OCI-LY1 (cell line): ENCODE results near the gene MIS18A.

Source experiments
- EZH2 ChIP-seq: fragments of 200-600 bp; sonication (generic), shearing (Covaris generic); IDR thresholded peaks from 2 replicates; pipeline ENCODE4 v1.8.0; 2017; ENCODE audit warnings: borderline replicate concordance, mixed run types, mild to moderate bottlenecking, antibody characterized with exemption, low read length, moderate library complexity, mixed read lengths
- TF ChIP-seq, protein P1 (sequence below): fragments of 200-600 bp; sonication (generic), shearing (Covaris generic); IDR thresholded peaks from 2 replicates; pipeline ENCODE4 v1.5.1; 2017; ENCODE audit warnings: mild to moderate bottlenecking, antibody characterized with exemption, low read length, moderate library complexity, mixed read lengths

- TF ChIP-seq, protein P1, sequence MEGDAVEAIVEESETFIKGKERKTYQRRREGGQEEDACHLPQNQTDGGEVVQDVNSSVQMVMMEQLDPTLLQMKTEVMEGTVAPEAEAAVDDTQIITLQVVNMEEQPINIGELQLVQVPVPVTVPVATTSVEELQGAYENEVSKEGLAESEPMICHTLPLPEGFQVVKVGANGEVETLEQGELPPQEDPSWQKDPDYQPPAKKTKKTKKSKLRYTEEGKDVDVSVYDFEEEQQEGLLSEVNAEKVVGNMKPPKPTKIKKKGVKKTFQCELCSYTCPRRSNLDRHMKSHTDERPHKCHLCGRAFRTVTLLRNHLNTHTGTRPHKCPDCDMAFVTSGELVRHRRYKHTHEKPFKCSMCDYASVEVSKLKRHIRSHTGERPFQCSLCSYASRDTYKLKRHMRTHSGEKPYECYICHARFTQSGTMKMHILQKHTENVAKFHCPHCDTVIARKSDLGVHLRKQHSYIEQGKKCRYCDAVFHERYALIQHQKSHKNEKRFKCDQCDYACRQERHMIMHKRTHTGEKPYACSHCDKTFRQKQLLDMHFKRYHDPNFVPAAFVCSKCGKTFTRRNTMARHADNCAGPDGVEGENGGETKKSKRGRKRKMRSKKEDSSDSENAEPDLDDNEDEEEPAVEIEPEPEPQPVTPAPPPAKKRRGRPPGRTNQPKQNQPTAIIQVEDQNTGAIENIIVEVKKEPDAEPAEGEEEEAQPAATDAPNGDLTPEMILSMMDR: no peak
- no peak for TF ChIP-seq EZH2
Observed at GRCh38 chr21:32278518-32279376, at the start of gene MIS18A.
